ENCODE measurements around the gene DNAH11. TPM values are rescaled to one million over a fixed set of nuclear protein-coding genes. Genes with fewer than 3 reads are reported as not detected.
A peak's percentile ranks its signal among the peaks of the same experiment; 100 is the strongest.

DNAH11 gene
- total RNA-seq, 1 donor from 2014 or later: 3.4 TPM

DNA sequence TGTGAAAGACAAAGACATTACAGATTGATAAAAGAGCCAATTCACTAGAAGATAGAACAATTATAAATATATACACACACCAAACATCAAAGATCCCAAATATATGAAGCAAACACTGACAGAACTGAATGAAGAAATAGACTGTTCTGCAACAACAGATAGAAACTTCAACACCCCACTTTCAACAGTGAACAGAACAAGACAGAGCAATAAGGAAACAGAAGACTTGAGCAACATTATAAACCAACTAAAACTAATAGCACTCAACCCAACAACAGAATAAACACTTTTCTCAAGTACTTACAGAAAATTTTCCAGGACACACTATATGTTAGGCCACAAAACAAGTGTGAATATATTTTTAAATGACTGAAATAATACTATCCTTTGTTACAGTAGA is 392.0 kb downstream of the DNAH11 start:
- Histone ChIP-seq H3K9me3 (no peaks in the 10 kb centered on the region), H3K36me3 (no peaks in the 10 kb centered on the region), H3K4me3 (no peak overlapping the region), H3K27ac (no peak overlapping the region), H3K4me1 (peaks cover 4% of the 10 kb centered on the region), H3K27me3 (no peaks in the 10 kb centered on the region)
- DNase-seq (no peak), ATAC-seq (peak; percentile 77)
- TF ChIP-seq CTCF (IDR thresholded peaks at IDR 0.05): no peak
- intact Hi-C loops (cut with DNase I): no loop called here

DNA sequence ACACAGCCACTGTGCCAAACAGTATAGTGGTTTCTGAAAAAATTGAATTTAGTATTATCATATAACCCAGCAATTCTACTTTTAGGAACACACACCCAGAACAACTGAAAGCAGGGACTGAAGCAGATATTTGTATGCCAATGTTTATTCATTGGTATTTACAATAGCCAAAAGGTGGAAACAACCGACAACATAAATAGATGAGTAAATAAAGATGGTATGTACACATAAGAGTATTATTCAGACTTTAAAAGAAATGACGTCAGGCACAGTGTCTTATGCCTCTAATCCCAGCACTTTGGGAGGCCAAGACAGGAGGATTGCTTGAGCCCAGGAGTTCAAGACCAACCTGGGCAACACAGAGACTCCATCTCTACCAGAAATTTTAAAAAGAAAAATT is 395.6 kb downstream of the DNAH11 start:
- Histone ChIP-seq H3K9me3 (no peaks in the 10 kb centered on the region), H3K27me3 (no peaks in the 10 kb centered on the region), H3K36me3 (no peaks in the 10 kb centered on the region), H3K4me3 (no peak overlapping the region), H3K27ac (peak overlapping the region; percentile 59), H3K4me1 (peaks cover 16% of the 10 kb centered on the region)
- no peak for DNase-seq
- intact Hi-C loops (cut with DNase I): no loop called here
- no peak for TF ChIP-seq CTCF (IDR thresholded peaks at IDR 0.05)
- ATAC-seq: no peak

- no peaks in the 10 kb centered on the region for H3K27me3 ChIP-seq
- H3K9me3 ChIP-seq: no peaks in the 10 kb centered on the region
- no peak overlapping the region for H3K4me3 ChIP-seq
- DNase-seq (no peak), ATAC-seq (peak; percentile 68)
- peak overlapping the region; percentile 59 for H3K27ac ChIP-seq
- H3K36me3 ChIP-seq: no peaks in the 10 kb centered on the region
- no peak for TF ChIP-seq CTCF (IDR thresholded peaks at IDR 0.05)
- intact Hi-C loops (cut with DNase I): no loop called here
- peaks cover 21% of the 10 kb centered on the region for H3K4me1 ChIP-seq
Observed at GRCh38 chr7:21939136-21939857, 396.5 kb downstream of the DNAH11 start.

- Histone ChIP-seq H3K4me1 (peaks cover 24% of the 10 kb centered on the region), H3K4me3 (no peak overlapping the region), H3K27ac (peak overlapping the region; percentile 40), H3K9me3 (no peaks in the 10 kb centered on the region), H3K27me3 (no peaks in the 10 kb centered on the region), H3K36me3 (no peaks in the 10 kb centered on the region)
- no peak for TF ChIP-seq CTCF (IDR thresholded peaks at IDR 0.05)
- intact Hi-C loops (cut with DNase I): no loop called here
- ATAC-seq: no peak
- no peak for DNase-seq
Observed at GRCh38 chr7:21939858-21940372, 397.1 kb downstream of the DNAH11 start.

GRCh38 chr7:21941611-21942141 is 398.8 kb downstream of the DNAH11 start:
- Histone ChIP-seq H3K9me3 (no peaks in the 10 kb centered on the region), H3K4me1 (peaks cover 25% of the 10 kb centered on the region), H3K27me3 (no peaks in the 10 kb centered on the region), H3K4me3 (no peak overlapping the region), H3K27ac (no peak overlapping the region), H3K36me3 (no peaks in the 10 kb centered on the region)
- TF ChIP-seq CTCF (IDR thresholded peaks at IDR 0.05): no peak
- ATAC-seq (no peak), DNase-seq (no peak)
- intact Hi-C loops (cut with DNase I): no loop called here

Measured in upper lobe of right lung (tissue), 1 donor.